ENCODE measurements around the gene CLDN7. TPM values are rescaled to one million over a fixed set of nuclear protein-coding genes. Genes with fewer than 3 reads are reported as not detected.

Gene CLDN7
- 1 to 10 TPM in 3 of 4 donors, not detected in 1; 2.0 to 5.9 (median 2.4) TPM for total RNA-seq

GRCh38 chr17:7262192-7262934, at the start of gene CLDN7:
Gene CLDN7 (minus strand): TSS chr17:7262478. CDS start chr17:7262043, 435 bp downstream.
- peak within 1 kb of the TSS; percentile 18 to 49 (median 44) for H3K4me3 ChIP-seq
- peaks cover 0 to 38% (median 13%) of the 10 kb centered on the region in 4 donors for H3K4me1 ChIP-seq
- no peak for DNase-seq (ENCODE audit: low spot score in 2 of 2)
- H3K36me3 ChIP-seq, result peaks cover 0 to 27% (median 0%) of the 10 kb centered on the region in 3 donors
- H3K27ac ChIP-seq, result peak within 1 kb of the TSS in 1 of 4 donors; percentile 76
- peaks cover 0 to 49% of the 10 kb centered on the region in 2 donors for H3K27me3 ChIP-seq
- no peak for TF ChIP-seq EP300 (IDR thresholded peaks at IDR 0.05)
- no peak for TF ChIP-seq CTCF (IDR thresholded peaks at IDR 0.05)
- no peak for TF ChIP-seq POLR2A (IDR thresholded peaks at IDR 0.05)
- WGBS, 2 donors, result 5 to 8% methylated on average over 48 to 51 of the region's 64 CpGs
- no peaks in the 10 kb centered on the region for H3K9me3 ChIP-seq

- no peak for DNase-seq (ENCODE audit: low spot score in 2 of 2)
- TF ChIP-seq EP300 (IDR thresholded peaks at IDR 0.05) (no peak), CTCF (IDR thresholded peaks at IDR 0.05) (no peak), POLR2A (IDR thresholded peaks at IDR 0.05) (no peak)
- Histone ChIP-seq H3K9me3 (no peaks in the 10 kb centered on the region), H3K27ac (no peak overlapping the region), H3K4me1 (peaks cover 0 to 70% (median 40%) of the 10 kb centered on the region in 4 donors), H3K36me3 (peaks cover 7 to 52% (median 28%) of the 10 kb centered on the region in 3 donors), H3K27me3 (no peaks in the 10 kb centered on the region), H3K4me3 (no peak overlapping the region)
- 76 to 77% methylated on average over 7 of the region's 7 CpGs for WGBS, 2 donors
Observed at GRCh38 chr17:7311110-7311705, 48.9 kb upstream of the CLDN7 start.

DNA sequence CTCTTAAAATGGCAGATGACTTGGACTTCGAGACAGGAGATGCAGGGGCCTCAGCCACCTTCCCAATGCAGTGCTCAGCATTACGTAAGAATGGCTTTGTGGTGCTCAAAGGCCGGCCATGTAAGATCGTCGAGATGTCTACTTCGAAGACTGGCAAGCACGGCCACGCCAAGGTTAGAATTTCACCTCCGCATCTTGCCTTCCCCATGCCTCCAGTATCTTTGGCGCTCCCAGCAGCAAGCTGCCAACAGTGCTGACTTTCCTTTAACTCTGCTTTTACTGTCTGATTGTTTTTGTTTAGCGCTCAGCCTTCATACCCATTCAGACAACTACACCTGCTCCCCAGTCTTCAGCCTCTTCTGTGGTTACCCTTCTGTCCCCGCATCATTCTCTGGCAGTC, 47.4 kb upstream of the CLDN7 start:
- H3K4me3 ChIP-seq, result no peak overlapping the region
- H3K9me3 ChIP-seq, result no peaks in the 10 kb centered on the region
- DNase-seq (ENCODE audit: low spot score in 2 of 2), result no peak
- 88 to 95% methylated on average over 12 of the region's 12 CpGs for WGBS, 2 donors
- H3K27ac ChIP-seq, result peak overlapping the region in 2 of 4 donors; percentile 99
- no peaks in the 10 kb centered on the region for H3K27me3 ChIP-seq
- TF ChIP-seq POLR2A (IDR thresholded peaks at IDR 0.05) (no peak), EP300 (IDR thresholded peaks at IDR 0.05) (no peak), CTCF (IDR thresholded peaks at IDR 0.05) (no peak)
- peaks cover 0 to 64% (median 37%) of the 10 kb centered on the region in 4 donors for H3K4me1 ChIP-seq
- peaks cover 7 to 48% (median 28%) of the 10 kb centered on the region in 3 donors for H3K36me3 ChIP-seq

DNA sequence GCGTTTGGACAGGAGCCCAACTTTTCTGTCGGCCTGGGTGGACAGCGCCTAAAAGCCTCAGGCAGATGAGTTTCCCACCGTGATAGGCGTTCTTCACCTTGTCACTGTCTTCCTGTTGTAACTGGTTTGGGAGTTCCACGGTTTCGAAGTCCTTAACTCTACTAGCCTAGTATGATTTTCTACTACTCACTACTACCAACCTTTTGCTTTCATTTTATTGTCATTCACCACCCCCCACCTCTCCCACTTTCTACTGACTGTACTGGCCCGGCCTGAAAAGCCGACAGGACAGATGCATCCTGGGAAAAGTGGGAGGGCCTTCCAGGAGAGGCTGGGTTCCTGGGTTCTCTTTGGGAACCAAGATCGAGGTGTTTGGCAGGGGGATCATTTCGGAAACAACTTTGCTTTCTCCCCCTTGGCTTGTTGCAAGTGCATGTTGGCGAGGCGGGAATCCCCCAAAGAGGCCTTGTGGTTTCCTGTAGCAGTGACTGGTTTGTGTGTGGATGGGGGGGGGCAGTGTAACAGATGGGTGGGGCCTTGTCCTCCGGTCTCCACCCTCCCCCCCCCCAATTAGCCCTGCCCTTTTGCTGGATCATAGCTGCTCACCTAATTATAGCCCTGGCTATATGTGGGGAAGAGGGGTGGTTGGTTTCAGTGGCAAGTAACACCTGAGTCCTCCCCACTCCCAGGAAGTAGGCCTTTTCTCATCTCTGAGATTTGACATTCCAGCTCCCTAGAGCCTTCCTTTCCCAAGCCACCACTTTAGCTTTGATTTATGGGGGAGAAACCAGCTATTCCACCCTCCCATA, 46.6 kb upstream of the CLDN7 start:
- H3K9me3 ChIP-seq, result no peaks in the 10 kb centered on the region
- peaks cover 0 to 56% (median 29%) of the 10 kb centered on the region in 4 donors for H3K4me1 ChIP-seq
- peak overlapping the region; percentile 93 to 99 (median 98) for H3K27ac ChIP-seq
- peak; percentile 46 to 70 for DNase-seq (ENCODE audit: low spot score in 2 of 2)
- H3K36me3 ChIP-seq, result peaks cover 7 to 44% (median 28%) of the 10 kb centered on the region in 3 donors
- no peak for TF ChIP-seq CTCF (IDR thresholded peaks at IDR 0.05)
- TF ChIP-seq EP300 (IDR thresholded peaks at IDR 0.05), result peak in 1 of 2 donors; percentile 56
- peak in 1 of 2 donors; percentile 23 for TF ChIP-seq POLR2A (IDR thresholded peaks at IDR 0.05)
- H3K27me3 ChIP-seq, result no peaks in the 10 kb centered on the region
- H3K4me3 ChIP-seq, result peak overlapping the region; percentile 87 to 96 (median 92)
- 0 to 5% methylated on average over 14 of the region's 14 CpGs for WGBS, 2 donors

Data from tibial nerve (tissue), 4 donors.